GM18861 (cell line): ENCODE results near the gene ZNF512B.

Experiments
- ATAC-seq: cut with Tn5 transposase; IDR thresholded peaks from one replicate; pipeline ENCODE4 v1.9.1; 2021; ENCODE audit not compliant: unreplicated experiment

The ZNF512B gene

DNA sequence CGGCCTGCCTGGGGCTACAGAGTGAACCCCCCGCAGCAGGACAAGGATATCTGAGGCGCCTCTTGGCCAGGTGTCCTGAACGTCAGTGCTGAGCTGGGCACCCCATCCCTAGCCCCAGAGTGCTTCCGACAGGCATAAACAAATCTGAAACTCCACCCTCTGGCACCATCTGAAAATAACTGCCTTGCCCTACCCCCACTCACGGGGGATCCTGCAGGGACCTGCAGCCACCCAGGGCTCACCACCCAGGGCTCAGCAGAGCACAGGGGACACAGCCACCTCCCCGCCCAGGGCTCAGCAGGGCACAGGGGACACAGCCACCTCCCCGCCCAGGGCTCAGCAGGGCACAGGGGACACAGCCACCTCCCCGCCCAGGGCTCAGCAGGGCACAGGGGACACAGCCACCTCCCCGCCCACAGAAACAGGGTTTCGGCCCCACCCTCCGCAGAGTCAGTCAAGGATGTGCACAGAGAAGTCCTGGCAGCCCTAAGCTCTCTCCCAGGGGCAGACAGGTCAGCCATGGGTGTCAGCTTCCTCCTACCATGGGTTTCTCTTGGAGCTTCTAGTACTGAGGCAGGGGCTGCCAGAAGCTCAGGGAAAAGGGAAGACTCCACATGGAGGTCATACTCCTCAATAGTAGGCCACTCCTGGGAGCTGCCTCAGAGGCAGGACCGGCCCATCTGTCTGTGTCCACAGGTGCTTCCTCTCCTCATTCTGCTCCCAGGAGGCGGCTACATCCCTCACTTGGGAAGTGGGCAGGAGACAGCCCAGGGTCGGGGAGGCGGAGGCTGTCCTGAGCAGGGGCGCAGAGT lies 18.1 kb downstream of the ZNF512B start:
- ATAC-seq, result no peak

DNA sequence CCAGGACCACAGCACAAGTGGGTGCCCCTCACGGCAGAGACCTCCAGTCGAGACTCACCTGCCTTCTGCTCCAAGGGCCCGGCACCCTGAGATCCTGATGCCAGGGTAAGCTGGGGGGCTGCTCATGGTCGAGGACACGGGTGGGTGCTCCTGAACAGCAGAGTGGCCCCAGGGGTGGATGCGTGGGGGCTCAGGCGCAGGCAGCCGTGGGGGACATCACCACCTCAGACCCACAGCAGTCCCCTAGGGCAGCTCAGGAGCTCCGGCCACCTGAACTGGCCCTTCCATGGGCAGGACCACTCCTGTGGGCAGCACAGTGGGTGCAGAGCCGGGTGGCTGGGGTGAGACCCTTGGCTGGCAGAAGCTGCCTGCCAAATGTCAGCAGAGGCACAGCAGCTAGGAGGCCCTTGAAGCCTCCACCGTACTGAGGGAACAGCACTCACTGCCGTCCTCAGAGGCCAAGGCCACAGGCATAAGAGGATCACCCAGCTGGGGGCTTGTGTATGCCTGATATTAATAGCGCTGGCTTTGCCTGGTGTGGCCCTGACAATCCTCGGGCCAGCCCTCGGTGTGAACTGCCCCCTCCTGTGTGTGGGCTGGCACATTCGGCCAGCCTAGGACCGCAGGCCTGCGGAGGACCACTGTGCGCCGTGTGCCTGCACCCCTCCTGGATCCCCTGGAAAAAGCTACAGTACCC lies 18.9 kb downstream of the ZNF512B start:
- ATAC-seq, result no peak

DNA sequence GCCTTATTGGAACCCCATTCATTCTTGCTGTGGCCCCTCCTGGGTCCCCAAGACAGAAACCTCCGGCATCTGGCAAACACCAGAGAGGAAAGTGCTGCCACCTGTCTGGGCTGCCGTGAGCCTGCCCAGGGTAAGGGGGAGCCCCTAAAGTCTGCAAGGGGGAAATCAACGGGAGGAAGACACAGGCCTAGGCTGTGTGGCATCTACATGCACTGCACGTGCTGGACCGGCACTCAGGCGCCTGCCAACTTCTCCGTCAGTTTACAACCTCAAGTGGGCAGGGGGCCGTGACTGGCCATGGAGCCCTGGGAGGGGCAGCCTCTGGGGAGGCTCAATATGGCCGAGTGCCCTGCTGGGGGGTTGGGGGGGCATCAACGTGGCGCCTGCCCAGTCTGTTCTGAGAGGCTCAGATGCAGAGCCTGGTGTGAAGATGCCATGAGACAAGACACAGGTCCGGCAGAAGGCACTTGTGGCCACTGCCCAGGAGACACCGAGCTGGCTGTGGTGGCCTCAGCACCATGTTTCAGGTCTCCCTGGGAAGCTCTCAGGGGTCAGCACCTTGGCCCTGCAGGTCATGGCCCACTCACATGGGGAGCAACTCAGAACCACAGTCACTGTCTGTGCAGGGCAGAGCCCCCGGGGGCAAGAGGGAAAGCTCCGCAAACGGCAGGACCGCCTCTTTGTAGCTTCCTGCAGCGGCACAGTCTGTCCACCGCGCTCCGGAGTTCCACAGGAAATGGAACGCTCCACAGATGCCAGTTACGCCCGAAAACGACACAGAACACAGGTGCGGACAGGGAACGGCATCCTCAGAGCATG lies 21.9 kb downstream of the ZNF512B start:
- ATAC-seq, result no peak

GRCh38 chr20:63946986-63947637 lies 22.6 kb downstream of the ZNF512B start:
- ATAC-seq, result no peak

DNA sequence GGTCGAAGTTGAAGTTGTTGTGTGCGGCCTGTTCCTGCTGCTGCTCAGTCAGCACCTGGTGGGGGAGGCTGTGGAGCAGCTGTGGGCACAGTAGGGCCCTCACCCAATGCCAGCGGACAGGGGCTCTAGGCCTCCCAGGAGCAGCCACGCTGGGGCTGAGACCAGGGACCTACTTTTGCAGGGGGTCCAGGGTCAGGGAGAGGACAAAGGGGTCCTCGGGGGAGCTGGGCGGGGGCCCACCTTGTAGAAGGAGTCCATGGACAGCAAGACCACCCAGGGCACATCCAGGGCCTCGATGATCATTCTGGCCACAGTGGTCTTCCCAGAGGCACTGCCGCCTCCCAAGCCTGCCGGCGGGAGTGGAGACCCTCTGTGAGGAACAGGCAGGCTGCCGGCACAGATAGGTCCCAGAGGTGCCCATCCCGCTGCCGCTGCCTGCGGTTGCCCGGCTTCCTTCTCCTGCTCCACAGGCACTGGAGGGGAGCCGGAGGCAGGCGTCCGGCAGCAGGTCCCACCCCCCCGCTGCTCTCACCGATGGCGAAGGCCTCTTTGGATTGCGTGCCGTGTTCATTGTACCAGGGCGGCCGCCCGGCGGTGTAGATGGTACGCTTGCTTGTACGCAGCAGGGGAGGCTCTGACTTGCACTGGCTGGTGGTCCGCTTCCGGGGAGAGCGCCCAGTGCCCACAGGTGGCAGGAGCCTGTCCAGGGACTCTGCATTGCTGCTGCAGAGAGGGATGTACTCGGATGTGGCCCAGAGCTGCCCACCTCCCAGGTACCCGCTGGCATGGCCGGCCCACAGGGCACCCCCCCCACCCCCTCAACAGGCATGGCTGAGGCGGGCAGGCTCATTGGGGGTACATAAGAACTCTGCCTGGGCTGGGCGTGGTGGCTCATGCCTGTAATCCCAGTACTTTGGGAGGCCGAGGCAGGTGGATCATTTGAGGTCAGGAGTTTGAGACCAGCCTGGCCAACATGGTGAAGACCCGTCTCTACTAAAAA lies 23.5 kb downstream of the ZNF512B start:
- ATAC-seq, result no peak

GRCh38 chr20:63945031-63945658 lies 24.6 kb downstream of the ZNF512B start:
- no peak for ATAC-seq

DNA sequence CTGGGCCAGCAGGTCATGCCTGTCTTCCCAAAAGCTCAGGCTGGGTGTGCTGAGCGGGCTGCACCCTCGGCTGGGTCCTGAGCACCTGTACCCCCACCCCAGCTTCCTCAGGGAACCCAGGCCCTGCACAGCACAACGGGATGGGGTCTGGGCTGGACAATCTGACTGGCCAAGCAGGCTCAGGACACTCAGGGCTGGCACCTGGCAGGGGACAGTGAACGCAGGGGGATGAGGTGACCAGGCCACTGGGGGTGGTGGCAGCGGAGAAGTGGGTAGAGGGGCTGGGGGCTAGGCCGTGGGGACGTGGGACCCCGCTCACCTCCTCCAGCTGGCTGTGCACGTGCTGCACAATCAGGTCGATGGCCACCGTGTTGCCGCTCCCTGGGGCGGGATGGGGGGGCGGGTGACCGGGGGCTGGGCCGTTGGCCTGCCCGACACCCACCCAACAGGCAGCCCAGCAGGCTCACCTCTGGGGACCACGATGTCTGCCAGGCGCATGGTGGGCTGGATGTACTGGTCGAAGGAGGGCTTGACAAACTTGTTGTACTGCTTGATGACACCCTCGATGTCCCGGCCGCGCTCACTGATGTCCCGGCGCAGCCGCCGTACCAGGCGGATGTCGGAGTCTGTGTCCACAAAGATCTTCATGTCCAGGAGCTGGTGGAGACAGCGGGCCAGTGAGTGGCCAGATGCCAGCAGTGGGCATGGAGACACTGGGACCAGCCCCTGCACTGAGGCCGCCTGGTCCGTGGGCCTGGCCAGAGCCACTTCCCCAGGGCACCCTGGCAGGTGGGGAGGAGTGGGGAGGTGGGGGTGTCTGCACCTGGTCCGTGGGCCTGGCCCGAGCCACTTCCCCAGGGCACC lies 25.4 kb downstream of the ZNF512B start:
- ATAC-seq, result no peak

DNA sequence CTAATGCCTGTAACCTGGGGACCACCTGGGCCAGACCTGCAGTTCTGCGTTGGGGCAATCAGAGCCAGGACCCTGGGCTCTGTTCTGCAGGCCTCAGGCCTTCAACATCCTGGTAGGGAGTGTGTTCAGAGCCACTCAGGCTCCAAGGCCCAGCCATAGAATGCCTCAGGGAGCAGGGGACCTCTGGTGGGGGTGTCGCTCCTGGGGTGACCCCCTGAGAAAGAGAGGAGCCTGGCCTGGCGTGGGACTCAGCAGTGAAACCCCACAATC lies 26.0 kb downstream of the ZNF512B start:
- no peak for ATAC-seq

DNA sequence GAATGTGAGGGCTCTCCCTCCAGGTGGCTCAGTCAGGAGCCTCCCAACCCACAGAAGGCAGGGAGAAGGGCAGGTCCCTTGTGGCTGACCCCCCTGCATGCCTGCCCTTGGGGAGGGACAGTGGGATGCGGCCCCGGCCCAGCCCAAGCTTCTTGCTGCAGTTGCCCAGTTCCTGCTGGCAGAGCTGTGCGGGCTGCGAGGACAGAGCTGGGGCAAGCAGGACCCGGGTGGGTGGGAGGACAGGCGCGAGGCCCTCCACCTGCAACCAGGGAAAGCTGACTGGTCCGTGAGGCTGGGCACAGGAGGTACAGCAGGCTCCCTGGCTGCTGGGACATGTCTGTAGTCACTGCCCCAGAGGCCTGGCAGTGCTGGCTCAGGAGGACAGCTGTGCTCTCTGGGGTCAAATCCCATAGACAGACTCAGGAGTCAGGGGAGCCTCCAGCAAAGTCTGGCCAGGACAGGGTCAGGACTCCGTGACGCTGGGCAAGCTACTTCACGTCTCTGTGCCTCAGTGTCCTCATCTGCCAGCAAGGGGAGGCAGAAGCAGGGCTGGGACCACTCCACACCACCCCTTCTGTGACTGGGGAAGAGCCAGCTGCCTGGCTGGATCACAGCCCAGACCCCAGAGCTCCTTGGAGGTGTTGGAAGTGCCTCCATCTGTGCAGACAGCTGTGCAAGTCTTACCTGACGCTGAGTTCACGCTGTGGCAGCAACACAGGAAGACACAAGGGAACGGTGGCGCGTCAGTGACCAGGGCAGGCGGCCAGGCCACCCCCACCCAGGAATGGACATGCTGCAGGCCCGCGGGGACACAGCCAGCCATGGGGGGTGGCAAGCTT lies 26.5 kb downstream of the ZNF512B start:
- ATAC-seq, result no peak

- no peak for ATAC-seq
Observed at GRCh38 chr20:63942250-63942951, 27.3 kb downstream of the ZNF512B start.

- no peak for ATAC-seq
Observed at GRCh38 chr20:63941282-63942081, 28.2 kb downstream of the ZNF512B start.

- no peak for ATAC-seq
Observed at GRCh38 chr20:63940472-63941266, 29.1 kb downstream of the ZNF512B start.

DNA sequence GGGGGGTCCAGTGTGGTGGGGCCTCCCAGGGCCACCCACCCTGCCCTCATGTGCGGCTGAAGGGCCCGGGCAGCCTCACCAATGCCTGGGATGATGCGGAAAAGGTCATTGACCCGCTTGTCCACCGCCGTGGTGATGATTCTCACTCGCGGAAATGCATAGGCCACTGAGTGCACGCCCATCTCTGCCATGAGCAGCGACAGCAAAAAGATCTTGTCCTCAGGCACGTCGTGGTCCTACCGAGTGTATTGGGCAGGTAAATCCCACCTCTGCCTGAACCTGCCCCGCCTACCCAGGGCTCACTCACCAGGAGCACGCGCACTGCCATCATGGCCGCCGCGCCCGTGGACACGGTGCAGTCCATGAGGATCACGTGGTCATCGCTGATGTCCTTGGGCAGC lies 29.7 kb downstream of the ZNF512B start:
- no peak for ATAC-seq

DNA sequence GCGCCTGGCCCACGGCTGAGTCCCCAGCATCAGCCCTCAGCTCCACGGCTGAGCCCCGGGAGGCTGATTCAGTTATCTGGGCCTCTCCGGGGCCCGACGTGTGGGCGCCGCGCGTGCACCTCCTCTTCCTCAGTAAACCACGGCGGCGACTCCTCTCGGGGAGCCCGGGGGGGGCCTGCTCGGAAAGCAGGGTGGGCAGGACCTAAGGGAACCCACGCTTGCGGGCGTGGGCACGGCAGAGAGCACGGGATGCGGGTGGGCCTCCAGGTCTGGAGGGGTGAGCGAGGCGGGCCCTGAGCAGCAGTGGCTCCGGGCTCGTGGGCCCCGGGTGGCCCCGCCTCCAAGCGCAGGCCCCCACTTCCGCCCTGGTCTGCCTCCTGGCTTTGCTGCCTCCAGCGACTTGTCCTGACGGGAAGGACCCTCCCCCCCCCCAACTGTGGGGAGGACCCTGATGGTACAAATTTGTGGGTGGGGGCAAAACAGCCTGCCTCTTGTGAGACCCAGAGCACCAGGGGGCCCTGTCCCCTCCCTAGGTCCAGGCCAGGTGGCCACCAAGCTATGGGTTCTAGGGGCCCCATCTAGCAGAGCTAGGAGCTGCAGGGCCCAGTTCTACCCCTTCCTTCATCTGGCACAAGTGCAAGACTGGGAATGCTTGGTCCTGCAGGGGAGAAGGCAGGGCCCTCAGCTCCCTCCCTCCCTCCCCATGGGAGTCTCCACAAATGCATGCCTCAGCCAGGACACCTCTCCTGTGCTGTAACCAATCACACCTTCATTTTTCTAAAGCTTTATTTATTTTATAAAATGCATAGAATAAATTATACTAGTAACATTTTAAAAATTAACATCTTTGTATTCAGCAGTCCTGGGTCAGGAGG lies 30.4 kb downstream of the ZNF512B start:
- ATAC-seq, result no peak

- no peak for ATAC-seq
Observed at GRCh38 chr20:63937596-63937995, 32.1 kb downstream of the ZNF512B start.
